GM13977 (cell line): ENCODE data around the gene MCM5.

Experiments
- DNase-seq: peaks from one replicate; pipeline ENCODE4 v3.0.0; 2012; ENCODE audit warnings: low spot score
- in situ Hi-C: fragments of 300-500 bp; cut with MboI; formaldehyde crosslinking; loops from one replicate; pipeline ENCODE4 v1.12.0; 2022; ENCODE audit warnings: low sequenced_read_pairs, low pct_unique_long_range_greater_than_20kb, mixed read lengths, inconsistent platforms; ENCODE audit not compliant: unreplicated experiment
- TF ChIP-seq, protein P1 (sequence below): IDR thresholded peaks from 2 replicates; pipeline ENCODE4 v1.5.1; 2012; ENCODE audit warnings: mild to moderate bottlenecking, control low read depth; ENCODE audit not compliant: insufficient read depth; ENCODE audit errors: extremely low read depth, missing control alignments

Gene MCM5

DNA sequence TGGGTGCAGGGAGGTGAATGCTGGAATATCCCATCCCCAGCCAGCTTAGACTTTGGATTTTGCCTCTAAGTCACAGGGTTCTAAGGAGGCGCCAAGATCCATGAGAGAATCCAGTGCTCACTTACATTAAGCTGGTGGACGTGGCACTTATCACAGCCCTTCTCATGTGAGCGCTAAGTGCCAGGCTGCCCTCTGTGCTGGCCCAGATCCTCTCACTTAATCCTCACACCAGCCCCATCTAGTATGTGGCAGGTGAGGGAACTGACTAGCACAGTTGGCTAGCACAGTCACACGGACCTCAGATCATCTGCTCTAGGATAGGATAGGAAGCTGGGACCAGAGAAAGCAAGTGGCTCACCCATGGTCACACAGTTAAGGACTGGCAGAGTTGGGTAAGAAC lies 15.4 kb upstream of the MCM5 start:
- in situ Hi-C loops, result no loop called here
- DNase-seq, result no peak
- TF ChIP-seq, protein P1, sequence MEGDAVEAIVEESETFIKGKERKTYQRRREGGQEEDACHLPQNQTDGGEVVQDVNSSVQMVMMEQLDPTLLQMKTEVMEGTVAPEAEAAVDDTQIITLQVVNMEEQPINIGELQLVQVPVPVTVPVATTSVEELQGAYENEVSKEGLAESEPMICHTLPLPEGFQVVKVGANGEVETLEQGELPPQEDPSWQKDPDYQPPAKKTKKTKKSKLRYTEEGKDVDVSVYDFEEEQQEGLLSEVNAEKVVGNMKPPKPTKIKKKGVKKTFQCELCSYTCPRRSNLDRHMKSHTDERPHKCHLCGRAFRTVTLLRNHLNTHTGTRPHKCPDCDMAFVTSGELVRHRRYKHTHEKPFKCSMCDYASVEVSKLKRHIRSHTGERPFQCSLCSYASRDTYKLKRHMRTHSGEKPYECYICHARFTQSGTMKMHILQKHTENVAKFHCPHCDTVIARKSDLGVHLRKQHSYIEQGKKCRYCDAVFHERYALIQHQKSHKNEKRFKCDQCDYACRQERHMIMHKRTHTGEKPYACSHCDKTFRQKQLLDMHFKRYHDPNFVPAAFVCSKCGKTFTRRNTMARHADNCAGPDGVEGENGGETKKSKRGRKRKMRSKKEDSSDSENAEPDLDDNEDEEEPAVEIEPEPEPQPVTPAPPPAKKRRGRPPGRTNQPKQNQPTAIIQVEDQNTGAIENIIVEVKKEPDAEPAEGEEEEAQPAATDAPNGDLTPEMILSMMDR, result no peak

DNA sequence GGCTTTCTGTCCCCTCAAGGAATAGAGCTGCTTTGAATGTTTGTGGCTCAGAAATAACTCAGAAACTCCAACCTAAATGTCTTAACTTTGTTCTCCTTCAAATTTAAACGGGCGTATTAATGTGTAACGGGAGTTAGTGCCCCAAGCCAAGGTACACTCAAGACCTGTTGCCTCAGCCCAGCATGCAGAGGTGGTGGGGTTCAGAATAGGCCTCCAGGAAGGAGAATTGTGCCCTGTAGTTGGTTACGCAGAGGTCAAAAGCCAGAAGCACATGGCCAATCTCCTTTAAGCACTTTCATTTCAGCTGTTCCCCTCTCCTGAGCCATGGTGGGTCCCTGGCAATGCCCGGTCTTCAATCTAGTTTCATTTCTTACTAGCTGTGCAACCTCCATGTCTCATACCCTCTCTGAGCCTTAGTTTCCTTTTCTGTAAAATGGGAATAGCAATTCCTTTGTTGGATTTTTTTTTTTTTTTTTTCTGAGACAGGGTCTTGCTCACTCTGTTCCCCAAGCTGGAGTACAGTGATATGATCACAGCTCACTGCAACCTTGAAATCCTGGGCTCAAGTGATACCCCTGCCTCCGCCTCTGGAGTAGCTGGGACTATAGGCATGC lies 14.9 kb upstream of the MCM5 start:
- DNase-seq, result no peak
- in situ Hi-C loops, result no loop called here
- TF ChIP-seq, protein P1, result no peak

DNA sequence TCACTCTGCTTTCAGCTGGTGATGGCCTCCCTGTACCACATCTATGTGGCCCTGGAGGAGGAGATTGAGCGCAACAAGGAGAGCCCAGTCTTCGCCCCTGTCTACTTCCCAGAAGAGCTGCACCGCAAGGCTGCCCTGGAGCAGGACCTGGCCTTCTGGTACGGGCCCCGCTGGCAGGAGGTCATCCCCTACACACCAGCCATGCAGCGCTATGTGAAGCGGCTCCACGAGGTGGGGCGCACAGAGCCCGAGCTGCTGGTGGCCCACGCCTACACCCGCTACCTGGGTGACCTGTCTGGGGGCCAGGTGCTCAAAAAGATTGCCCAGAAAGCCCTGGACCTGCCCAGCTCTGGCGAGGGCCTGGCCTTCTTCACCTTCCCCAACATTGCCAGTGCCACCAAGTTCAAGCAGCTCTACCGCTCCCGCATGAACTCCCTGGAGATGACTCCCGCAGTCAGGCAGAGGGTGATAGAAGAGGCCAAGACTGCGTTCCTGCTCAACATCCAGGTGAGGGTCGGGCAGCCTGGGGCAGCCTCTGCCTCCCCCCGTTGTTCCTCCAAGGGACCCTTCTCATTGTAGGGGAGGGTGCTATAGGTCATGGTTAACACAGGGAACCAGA lies 13.2 kb upstream of the MCM5 start:
- TF ChIP-seq, protein P1, result no peak
- no peak for DNase-seq
- in situ Hi-C loops, result no loop called here

DNA sequence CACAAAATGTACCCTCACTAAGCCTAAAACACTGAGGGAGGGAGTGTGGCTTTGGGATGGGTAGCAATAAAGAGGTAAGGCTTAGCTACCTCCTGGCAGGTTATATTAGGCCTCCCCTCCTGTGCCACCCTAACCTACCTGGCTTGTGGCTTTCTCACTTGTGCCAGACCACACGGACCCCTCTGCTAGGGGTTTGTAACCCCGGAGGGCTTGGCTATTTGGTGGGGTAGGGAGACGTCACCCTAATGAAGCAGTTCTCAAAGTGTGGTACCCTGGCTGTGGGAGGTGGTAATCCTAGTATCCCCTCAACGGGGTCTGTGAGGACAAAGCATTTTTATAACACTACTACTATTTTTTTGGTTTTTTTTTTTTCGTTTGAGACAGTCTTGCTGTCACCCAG lies 9.0 kb upstream of the MCM5 start:
- in situ Hi-C loops, result no loop called here
- TF ChIP-seq, protein P1, result no peak
- no peak for DNase-seq

DNA sequence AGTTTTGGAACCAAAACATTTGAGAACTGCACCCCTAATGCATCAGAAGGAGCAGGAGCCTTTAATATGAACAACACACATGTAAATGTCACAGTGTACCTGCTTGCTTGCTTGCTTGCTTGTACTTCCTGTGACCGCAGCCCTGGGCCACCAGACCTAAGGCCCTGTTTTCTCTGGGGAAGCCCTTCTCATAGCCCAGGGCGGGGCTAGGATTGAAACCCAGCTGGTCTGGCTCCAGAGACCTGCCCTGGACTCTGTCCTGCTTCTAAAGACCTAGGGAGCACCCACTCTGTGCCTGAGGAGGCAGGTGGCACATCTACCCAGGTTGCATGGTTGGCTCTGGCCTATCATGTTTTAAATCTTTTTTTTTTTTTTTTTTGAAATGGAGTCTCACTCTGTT lies 7.6 kb upstream of the MCM5 start:
- TF ChIP-seq, protein P1, result no peak
- in situ Hi-C loops, result no loop called here
- no peak for DNase-seq

DNA sequence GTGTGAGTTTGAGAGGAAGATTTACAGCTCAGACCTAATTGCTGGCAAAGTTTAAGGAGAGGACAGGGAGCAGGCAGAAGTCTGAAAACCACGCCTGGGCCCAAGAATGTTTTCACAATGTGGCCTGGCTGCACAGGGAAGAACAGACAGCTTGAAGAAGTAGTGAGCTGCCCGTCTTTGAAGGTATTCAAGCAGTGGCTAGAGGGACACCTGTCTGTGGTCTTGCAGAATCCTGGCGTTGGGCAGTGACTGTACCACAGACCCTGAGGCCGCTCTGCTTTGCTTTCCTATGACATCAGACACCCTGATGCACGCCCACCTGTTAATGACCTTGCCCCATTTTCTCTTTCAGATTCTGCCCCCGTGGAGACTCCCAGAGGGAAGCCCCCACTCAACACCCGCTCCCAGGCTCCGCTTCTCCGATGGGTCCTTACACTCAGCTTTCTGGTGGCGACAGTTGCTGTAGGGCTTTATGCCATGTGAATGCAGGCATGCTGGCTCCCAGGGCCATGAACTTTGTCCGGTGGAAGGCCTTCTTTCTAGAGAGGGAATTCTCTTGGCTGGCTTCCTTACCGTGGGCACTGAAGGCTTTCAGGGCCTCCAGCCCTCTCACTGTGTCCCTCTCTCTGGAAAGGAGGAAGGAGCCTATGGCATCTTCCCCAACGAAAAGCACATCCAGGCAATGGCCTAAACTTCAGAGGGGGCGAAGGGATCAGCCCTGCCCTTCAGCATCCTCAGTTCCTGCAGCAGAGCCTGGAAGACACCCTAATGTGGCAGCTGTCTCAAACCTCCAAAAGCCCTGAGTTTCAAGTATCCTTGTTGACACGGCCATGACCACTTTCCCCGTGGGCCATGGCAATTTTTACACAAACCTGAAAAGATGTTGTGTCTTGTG lies 6.6 kb upstream of the MCM5 start:
- in situ Hi-C loops, result no loop called here
- TF ChIP-seq, protein P1, result no peak
- DNase-seq, result no peak
